Measurements from ENCODE around the gene MMS22L. TPM values are rescaled to one million over a fixed set of nuclear protein-coding genes. Genes with fewer than 3 reads are reported as not detected.

The MMS22L gene
- total RNA-seq, 1 donor from 2014 or later, result 37.5 TPM

DNA sequence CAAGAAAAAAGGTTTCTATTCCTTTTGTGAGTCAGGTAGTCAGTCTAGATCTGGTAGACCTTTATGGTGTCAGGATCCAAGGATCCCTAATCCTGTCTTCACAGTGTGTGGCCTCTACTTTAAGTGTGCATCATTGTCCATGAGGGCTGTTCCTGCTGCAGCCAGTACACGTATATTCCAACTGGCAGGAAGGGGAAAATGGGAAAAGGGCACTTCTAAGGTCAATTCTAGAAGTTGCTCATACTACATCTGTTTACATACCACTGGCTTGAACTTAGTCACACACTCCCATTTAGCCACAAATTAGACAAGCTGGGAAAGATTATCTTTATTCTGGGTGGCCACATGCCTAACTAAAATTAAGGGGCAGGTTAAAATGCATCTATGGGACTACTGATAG lies 9.7 kb upstream of the MMS22L start:
- TF ChIP-seq, protein P1, sequence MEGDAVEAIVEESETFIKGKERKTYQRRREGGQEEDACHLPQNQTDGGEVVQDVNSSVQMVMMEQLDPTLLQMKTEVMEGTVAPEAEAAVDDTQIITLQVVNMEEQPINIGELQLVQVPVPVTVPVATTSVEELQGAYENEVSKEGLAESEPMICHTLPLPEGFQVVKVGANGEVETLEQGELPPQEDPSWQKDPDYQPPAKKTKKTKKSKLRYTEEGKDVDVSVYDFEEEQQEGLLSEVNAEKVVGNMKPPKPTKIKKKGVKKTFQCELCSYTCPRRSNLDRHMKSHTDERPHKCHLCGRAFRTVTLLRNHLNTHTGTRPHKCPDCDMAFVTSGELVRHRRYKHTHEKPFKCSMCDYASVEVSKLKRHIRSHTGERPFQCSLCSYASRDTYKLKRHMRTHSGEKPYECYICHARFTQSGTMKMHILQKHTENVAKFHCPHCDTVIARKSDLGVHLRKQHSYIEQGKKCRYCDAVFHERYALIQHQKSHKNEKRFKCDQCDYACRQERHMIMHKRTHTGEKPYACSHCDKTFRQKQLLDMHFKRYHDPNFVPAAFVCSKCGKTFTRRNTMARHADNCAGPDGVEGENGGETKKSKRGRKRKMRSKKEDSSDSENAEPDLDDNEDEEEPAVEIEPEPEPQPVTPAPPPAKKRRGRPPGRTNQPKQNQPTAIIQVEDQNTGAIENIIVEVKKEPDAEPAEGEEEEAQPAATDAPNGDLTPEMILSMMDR (conservative IDR thresholded peaks at IDR 0.05), result no peak
- no peak overlapping the region for H3K4me3 Mint-ChIP-seq
- no peak for DNase-seq (ENCODE audit: low read depth, low spot score)
- H3K36me3 Mint-ChIP-seq (ENCODE audit: low read depth), result peaks cover 2% of the 10 kb centered on the region
- no peak overlapping the region for H3K27ac Mint-ChIP-seq (ENCODE audit: unreplicated experiment)
- no peaks in the 10 kb centered on the region for H3K27me3 Mint-ChIP-seq (ENCODE audit: low read depth)
- H3K9me3 Mint-ChIP-seq, result peaks cover 7% of the 10 kb centered on the region
- H3K4me1 Mint-ChIP-seq, result no peaks in the 10 kb centered on the region

DNA sequence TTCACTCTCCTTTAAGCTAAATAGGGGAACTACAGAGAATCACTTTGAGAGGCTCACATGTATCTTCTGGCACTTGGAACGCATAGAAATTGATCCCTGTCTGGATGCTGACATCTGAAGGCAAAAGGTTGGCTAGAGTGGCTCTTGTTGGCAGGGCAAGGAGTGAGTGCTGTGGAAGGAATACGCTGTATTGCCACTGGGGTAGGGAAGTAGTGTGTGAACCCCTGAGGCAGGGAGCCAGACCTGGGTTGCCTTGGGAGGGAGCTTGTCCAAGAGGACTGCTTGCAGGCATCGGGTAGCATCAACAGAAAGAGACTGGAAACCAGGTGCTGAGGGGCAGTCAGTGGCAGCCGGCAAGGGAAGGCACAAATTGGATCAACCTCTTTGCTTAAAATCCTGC lies 8.9 kb upstream of the MMS22L start:
- DNase-seq (ENCODE audit: low read depth, low spot score), result no peak
- Mint-ChIP-seq H3K4me1 (no peaks in the 10 kb centered on the region), H3K9me3 (peaks cover 6% of the 10 kb centered on the region), H3K27me3 (ENCODE audit: low read depth) (no peaks in the 10 kb centered on the region), H3K4me3 (no peak overlapping the region), H3K36me3 (ENCODE audit: low read depth) (peaks cover 5% of the 10 kb centered on the region), H3K27ac (ENCODE audit: unreplicated experiment) (no peak overlapping the region)
- TF ChIP-seq, protein P1 (conservative IDR thresholded peaks at IDR 0.05), result no peak

DNA sequence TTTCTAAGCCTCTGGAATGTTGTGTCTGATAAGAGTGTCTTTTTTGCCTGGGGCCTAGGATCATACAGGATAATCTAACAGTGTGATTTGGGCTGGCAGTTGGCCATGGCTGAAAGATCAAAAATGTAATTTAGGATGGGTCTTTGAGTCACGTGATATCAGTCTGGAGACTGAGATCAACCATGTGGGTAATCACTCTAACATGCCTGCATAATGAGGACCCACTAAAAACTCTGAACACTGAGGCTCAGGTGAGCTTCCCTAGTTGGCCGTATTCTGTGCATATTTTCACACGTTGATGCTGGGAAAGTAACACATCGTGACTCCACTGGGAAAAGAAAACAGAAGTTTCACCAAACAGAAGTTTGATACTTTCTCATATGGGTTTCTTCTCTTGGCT lies 6.3 kb upstream of the MMS22L start:
- H3K4me3 Mint-ChIP-seq, result no peak overlapping the region

DNA sequence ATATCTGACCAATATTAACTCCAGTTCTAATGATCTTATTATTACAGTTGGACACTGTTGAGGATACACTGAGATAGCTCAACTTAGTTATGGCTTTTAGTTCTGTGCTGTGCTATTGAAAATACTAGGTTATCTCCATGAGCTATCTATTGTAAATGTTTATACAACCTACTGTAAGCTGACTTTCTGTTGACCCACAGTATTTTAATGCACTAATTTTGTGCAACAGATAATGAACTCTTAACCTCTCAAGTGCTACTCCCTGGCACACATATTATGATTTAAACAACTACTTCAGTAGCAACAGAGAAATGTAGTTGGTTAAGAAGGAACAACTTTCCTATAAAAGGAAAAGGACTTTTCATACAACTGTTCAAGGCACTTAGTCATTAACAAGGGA lies 5.2 kb upstream of the MMS22L start:
- H3K4me1 Mint-ChIP-seq, result peaks cover 10% of the 10 kb centered on the region
- no peak for DNase-seq (ENCODE audit: low read depth, low spot score)
- no peak overlapping the region for H3K4me3 Mint-ChIP-seq
- H3K36me3 Mint-ChIP-seq (ENCODE audit: low read depth), result peaks cover 5% of the 10 kb centered on the region
- H3K27me3 Mint-ChIP-seq (ENCODE audit: low read depth), result no peaks in the 10 kb centered on the region
- no peak overlapping the region for H3K27ac Mint-ChIP-seq (ENCODE audit: unreplicated experiment)
- H3K9me3 Mint-ChIP-seq, result peaks cover 2% of the 10 kb centered on the region
- TF ChIP-seq, protein P1 (conservative IDR thresholded peaks at IDR 0.05), result no peak

More for the DNA sequence above, 6.3 kb upstream of the MMS22L start:
- DNase-seq (ENCODE audit: low read depth, low spot score), result no peak
- Mint-ChIP-seq H3K27me3 (ENCODE audit: low read depth) (no peaks in the 10 kb centered on the region), H3K9me3 (peaks cover 2% of the 10 kb centered on the region), H3K4me1 (no peaks in the 10 kb centered on the region), H3K36me3 (ENCODE audit: low read depth) (peaks cover 5% of the 10 kb centered on the region), H3K27ac (ENCODE audit: unreplicated experiment) (no peak overlapping the region)
- TF ChIP-seq, protein P1 (conservative IDR thresholded peaks at IDR 0.05), result no peak

DNA sequence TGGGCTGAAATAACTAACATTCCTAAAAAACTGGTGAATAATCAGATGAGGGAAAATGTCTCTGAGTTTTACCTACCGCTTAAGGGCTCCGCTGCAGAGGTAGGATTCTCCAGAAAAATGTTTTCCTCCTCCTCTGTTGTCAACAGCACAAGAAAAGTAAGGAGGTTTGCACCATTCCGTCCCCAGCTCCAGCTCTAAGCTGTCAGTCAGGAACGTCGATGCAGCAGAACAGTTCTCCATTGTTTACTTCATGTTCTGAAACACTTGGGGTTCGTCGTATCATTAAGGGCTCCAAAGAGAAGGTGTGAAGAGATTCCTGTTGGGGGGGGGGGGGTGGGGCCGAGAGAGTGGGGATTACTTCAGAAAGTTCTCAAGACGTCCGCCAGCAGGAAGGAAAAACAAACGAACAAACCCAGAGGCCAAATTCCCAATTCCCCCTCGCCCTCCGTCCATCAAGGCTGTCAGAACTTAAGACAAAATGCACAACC lies 734 bp downstream of the MMS22L start:
- TF ChIP-seq, protein P1 (conservative IDR thresholded peaks at IDR 0.05), result no peak
- H3K27ac Mint-ChIP-seq (ENCODE audit: unreplicated experiment), result peak overlapping the region; percentile 89
- no peak for DNase-seq (ENCODE audit: low read depth, low spot score)

More for the DNA sequence above, 734 bp downstream of the MMS22L start:
- peaks cover 44% of the 10 kb centered on the region for H3K4me1 Mint-ChIP-seq
- no peaks in the 10 kb centered on the region for H3K9me3 Mint-ChIP-seq
- peaks cover 14% of the 10 kb centered on the region for H3K36me3 Mint-ChIP-seq (ENCODE audit: low read depth)
- no peaks in the 10 kb centered on the region for H3K27me3 Mint-ChIP-seq (ENCODE audit: low read depth)
- peak overlapping the region; percentile 97 for H3K4me3 Mint-ChIP-seq

All from neural crest cell (in vitro differentiated cells).